Suprapubic skin (tissue), 4 donors: Measurements from ENCODE around the gene CKLF. TPM values are rescaled to one million over a fixed set of nuclear protein-coding genes. Genes with fewer than 3 reads are reported as not detected.

Source experiments
- DNase-seq, 2 donors: peaks; one replicate each; pipeline ENCODE4 v3.0.0-alpha.2; 2019; ENCODE audit warnings: low spot score in 2 of 2
- H3K27ac ChIP-seq: fragments of 200-600 bp; sonication (generic); one replicate; pipeline ENCODE4 v1.5.1; 2019
- H3K27me3 ChIP-seq: fragments of 200-600 bp; sonication (generic); one replicate; pipeline ENCODE4 v1.5.1; 2019
- H3K36me3 ChIP-seq: fragments of 200-600 bp; sonication (generic); one replicate; pipeline ENCODE4 v1.5.1; 2019
- H3K4me1 ChIP-seq: fragments of 200-600 bp; sonication (generic); one replicate; pipeline ENCODE4 v1.5.1; 2019
- H3K4me3 ChIP-seq: fragments of 200-600 bp; sonication (generic); one replicate; pipeline ENCODE4 v1.5.1; 2019; ENCODE audit warnings: mild to moderate bottlenecking
- H3K9me3 ChIP-seq: fragments of 200-600 bp; sonication (generic); one replicate; pipeline ENCODE4 v1.5.1; 2019
- EP300 ChIP-seq: sonication (generic); formaldehyde crosslinking; IDR thresholded peaks from one replicate; pipeline ENCODE4 v1.6.1; 2017; ENCODE audit warnings: antibody characterized with exemption
- POLR2A ChIP-seq, 2 donors: fragments of 450-650 bp; IDR thresholded peaks; one replicate each; pipeline ENCODE4 v1.6.1; 2017; ENCODE audit warnings: antibody characterized with exemption in 2 of 2, mild to moderate bottlenecking in 2 of 2, moderate library complexity in 2 of 2
- POLR2AphosphoS5 ChIP-seq, 3 donors: sonication (generic); formaldehyde crosslinking; IDR thresholded peaks; one replicate each; pipeline ENCODE4 v1.6.1; 2017; ENCODE audit warnings: antibody characterized with exemption in 3 of 3
- WGBS: methylation state at CpG from one replicate; pipeline ENCODE4 v1.1.5; 2018; 5-methylcytosine and 5-hydroxymethylcytosine counted together
- total RNA-seq, 4 donors: library from RNA; depleted of rRNA; stranded (reverse); fragments of >200 nt; gene quantifications; one replicate each; pipeline ENCODE4 v1.1.0, GENCODE V29; 2016
- TF ChIP-seq, protein P1 (sequence below), 2 donors: fragments of 200-600 bp in 1 of 2; fragments of 450-650 bp in 1 of 2; sonication (generic) in 1 of 2; IDR thresholded peaks; one replicate each; pipeline ENCODE4 v1.5.1; 2016 to 2019; ENCODE audit warnings: antibody characterized with exemption in 2 of 2, mild to moderate bottlenecking in 1 of 2, moderate library complexity in 1 of 2

The CKLF gene
- total RNA-seq, 4 donors from 2014 or later = 15.4 to 33.7 (median 21.4) TPM

GRCh38 chr16:66599726-66600125, 47.4 kb downstream of the CKLF start:
- TF ChIP-seq, protein P1, sequence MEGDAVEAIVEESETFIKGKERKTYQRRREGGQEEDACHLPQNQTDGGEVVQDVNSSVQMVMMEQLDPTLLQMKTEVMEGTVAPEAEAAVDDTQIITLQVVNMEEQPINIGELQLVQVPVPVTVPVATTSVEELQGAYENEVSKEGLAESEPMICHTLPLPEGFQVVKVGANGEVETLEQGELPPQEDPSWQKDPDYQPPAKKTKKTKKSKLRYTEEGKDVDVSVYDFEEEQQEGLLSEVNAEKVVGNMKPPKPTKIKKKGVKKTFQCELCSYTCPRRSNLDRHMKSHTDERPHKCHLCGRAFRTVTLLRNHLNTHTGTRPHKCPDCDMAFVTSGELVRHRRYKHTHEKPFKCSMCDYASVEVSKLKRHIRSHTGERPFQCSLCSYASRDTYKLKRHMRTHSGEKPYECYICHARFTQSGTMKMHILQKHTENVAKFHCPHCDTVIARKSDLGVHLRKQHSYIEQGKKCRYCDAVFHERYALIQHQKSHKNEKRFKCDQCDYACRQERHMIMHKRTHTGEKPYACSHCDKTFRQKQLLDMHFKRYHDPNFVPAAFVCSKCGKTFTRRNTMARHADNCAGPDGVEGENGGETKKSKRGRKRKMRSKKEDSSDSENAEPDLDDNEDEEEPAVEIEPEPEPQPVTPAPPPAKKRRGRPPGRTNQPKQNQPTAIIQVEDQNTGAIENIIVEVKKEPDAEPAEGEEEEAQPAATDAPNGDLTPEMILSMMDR (IDR thresholded peaks at IDR 0.05) = no peak
- TF ChIP-seq POLR2AphosphoS5 (IDR thresholded peaks at IDR 0.05) (no peak), EP300 (no peak), POLR2A (IDR thresholded peaks at IDR 0.05) (no peak)
- 85% methylated on average over 4 of the region's 4 CpGs for WGBS
- H3K4me3 ChIP-seq = no peak overlapping the region

DNA sequence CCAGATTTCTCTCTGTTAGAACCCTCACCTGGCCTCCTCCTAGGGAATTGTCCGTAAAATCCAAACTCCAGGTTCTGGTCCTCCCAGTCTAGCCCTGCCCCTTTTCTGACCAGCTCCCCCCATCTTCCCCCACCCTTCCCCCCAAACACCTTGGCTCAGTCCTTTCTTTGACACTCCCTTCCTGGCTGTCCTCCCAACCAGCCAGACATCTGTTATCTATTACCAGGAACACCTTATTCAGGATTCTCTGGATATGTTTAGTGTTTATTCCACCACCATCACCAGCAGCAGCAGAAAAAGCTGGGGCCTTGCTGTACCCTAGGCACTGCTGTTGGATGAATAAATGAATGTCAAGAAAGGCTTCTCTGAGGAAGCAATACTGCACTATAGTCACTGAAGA, 48.1 kb downstream of the CKLF start:
- H3K36me3 ChIP-seq = no peaks in the 10 kb centered on the region
- no peak for TF ChIP-seq POLR2A (IDR thresholded peaks at IDR 0.05)
- TF ChIP-seq, protein P1 (IDR thresholded peaks at IDR 0.05) = no peak
- TF ChIP-seq EP300 = no peak
- TF ChIP-seq POLR2AphosphoS5 (IDR thresholded peaks at IDR 0.05) = no peak
- WGBS = 95% methylated on average over 1 of the region's 1 CpG
- H3K27me3 ChIP-seq = no peaks in the 10 kb centered on the region
- DNase-seq = no peak
- H3K4me1 ChIP-seq = peaks cover 4% of the 10 kb centered on the region
- no peaks in the 10 kb centered on the region for H3K9me3 ChIP-seq
- H3K4me3 ChIP-seq = no peak overlapping the region
- no peak overlapping the region for H3K27ac ChIP-seq

More at GRCh38 chr16:66599726-66600125, 47.4 kb downstream of the CKLF start:
- Histone ChIP-seq H3K36me3 (no peaks in the 10 kb centered on the region), H3K27ac (no peak overlapping the region), H3K27me3 (no peaks in the 10 kb centered on the region), H3K4me1 (no peaks in the 10 kb centered on the region), H3K9me3 (no peaks in the 10 kb centered on the region)
- no peak for DNase-seq

GRCh38 chr16:66601471-66601870, 49.1 kb downstream of the CKLF start:
- no peaks in the 10 kb centered on the region for H3K36me3 ChIP-seq
- DNase-seq = no peak
- H3K4me3 ChIP-seq = no peak overlapping the region
- H3K27me3 ChIP-seq = no peaks in the 10 kb centered on the region
- no peaks in the 10 kb centered on the region for H3K9me3 ChIP-seq
- TF ChIP-seq EP300 (no peak), POLR2A (IDR thresholded peaks at IDR 0.05) (no peak), POLR2AphosphoS5 (IDR thresholded peaks at IDR 0.05) (no peak)
- TF ChIP-seq, protein P1 (IDR thresholded peaks at IDR 0.05) = no peak
- no peak overlapping the region for H3K27ac ChIP-seq
- H3K4me1 ChIP-seq = peaks cover 14% of the 10 kb centered on the region
- no CpG with 5 or more reads among the region's 5 CpGs for WGBS

GRCh38 chr16:66603537-66604375, 51.4 kb downstream of the CKLF start:
- 13% methylated on average over 32 of the region's 32 CpGs for WGBS
- no peak for TF ChIP-seq POLR2AphosphoS5 (IDR thresholded peaks at IDR 0.05)
- TF ChIP-seq, protein P1 (IDR thresholded peaks at IDR 0.05) = no peak
- no peak for TF ChIP-seq EP300
- TF ChIP-seq POLR2A (IDR thresholded peaks at IDR 0.05) = no peak
- H3K36me3 ChIP-seq = no peaks in the 10 kb centered on the region
- no peaks in the 10 kb centered on the region for H3K27me3 ChIP-seq
- DNase-seq = peak in 1 of 2 donors; percentile 80
- no peaks in the 10 kb centered on the region for H3K9me3 ChIP-seq
- H3K4me1 ChIP-seq = peaks cover 29% of the 10 kb centered on the region
- peak overlapping the region; percentile 69 for H3K4me3 ChIP-seq
- H3K27ac ChIP-seq = peak overlapping the region; percentile 81

- Histone ChIP-seq H3K27me3 (no peaks in the 10 kb centered on the region), H3K9me3 (no peaks in the 10 kb centered on the region), H3K4me3 (peak within 1 kb of the TSS; percentile 69), H3K36me3 (peaks cover 7% of the 10 kb centered on the region), H3K4me1 (peaks cover 33% of the 10 kb centered on the region), H3K27ac (peak within 1 kb of the TSS; percentile 81)
- no peak for TF ChIP-seq POLR2AphosphoS5 (IDR thresholded peaks at IDR 0.05)
- TF ChIP-seq, protein P1 (IDR thresholded peaks at IDR 0.05) = peak; percentile 34 to 78
- WGBS = 0% methylated on average over 12 of the region's 96 CpGs
- no peak for DNase-seq
Observed at GRCh38 chr16:66604376-66605176, 52.2 kb downstream of the CKLF start, which contains the start of gene CMTM3. CMTM3 (plus strand) TSS chr16:66604704; CDS start chr16:66604806, 102 bp downstream.
